ENCODE measurements around the gene CCDC3.
A peak's percentile ranks its signal among the peaks of the same experiment; 100 is the strongest.

The CCDC3 gene

GRCh38 chr10:12957081-12957480 lies 44.4 kb downstream of the CCDC3 start:
- Histone ChIP-seq H3K4me3 (ENCODE audit: severe bottlenecking) (no peak overlapping the region), H3K27me3 (ENCODE audit: insufficient read depth, poor library complexity, severe bottlenecking) (no peaks in the 10 kb centered on the region), H3K36me3 (ENCODE audit: low read depth) (no peaks in the 10 kb centered on the region), H3K9me3 (ENCODE audit: severe bottlenecking) (peaks cover 3% of the 10 kb centered on the region), H3K27ac (ENCODE audit: poor library complexity, severe bottlenecking) (no peak overlapping the region), H3K4me1 (ENCODE audit: insufficient read depth, poor library complexity, severe bottlenecking) (peaks cover 5% of the 10 kb centered on the region)
- ATAC-seq (ENCODE audit: low read depth) (no peak), DNase-seq (ENCODE audit: low spot score) (no peak)
- TF ChIP-seq CTCF (IDR thresholded peaks at IDR 0.05; ENCODE audit: poor library complexity, severe bottlenecking): no peak

- Histone ChIP-seq H3K36me3 (ENCODE audit: low read depth) (no peaks in the 10 kb centered on the region), H3K27me3 (ENCODE audit: insufficient read depth, poor library complexity, severe bottlenecking) (no peaks in the 10 kb centered on the region), H3K4me3 (ENCODE audit: severe bottlenecking) (no peak overlapping the region), H3K27ac (ENCODE audit: poor library complexity, severe bottlenecking) (no peak overlapping the region), H3K4me1 (ENCODE audit: insufficient read depth, poor library complexity, severe bottlenecking) (peaks cover 9% of the 10 kb centered on the region), H3K9me3 (ENCODE audit: severe bottlenecking) (peaks cover 3% of the 10 kb centered on the region)
- no peak for ATAC-seq (ENCODE audit: low read depth)
- DNase-seq (ENCODE audit: low spot score): no peak
- TF ChIP-seq CTCF (IDR thresholded peaks at IDR 0.05; ENCODE audit: poor library complexity, severe bottlenecking): no peak
These were observed 46.6 kb downstream of the CCDC3 start for GRCh38 chr10:12954866-12955265.

GRCh38 chr10:12950583-12951128 lies 50.9 kb downstream of the CCDC3 start:
- ATAC-seq (ENCODE audit: low read depth) (peak; percentile 68; the same call in 2 of the 3 replicates), DNase-seq (ENCODE audit: low spot score) (no peak)
- Histone ChIP-seq H3K27me3 (ENCODE audit: insufficient read depth, poor library complexity, severe bottlenecking) (no peaks in the 10 kb centered on the region), H3K4me1 (ENCODE audit: insufficient read depth, poor library complexity, severe bottlenecking) (peaks cover 9% of the 10 kb centered on the region), H3K36me3 (ENCODE audit: low read depth) (no peaks in the 10 kb centered on the region), H3K27ac (ENCODE audit: poor library complexity, severe bottlenecking) (no peak overlapping the region), H3K4me3 (ENCODE audit: severe bottlenecking) (no peak overlapping the region), H3K9me3 (ENCODE audit: severe bottlenecking) (peaks cover 3% of the 10 kb centered on the region)
- no peak for TF ChIP-seq CTCF (IDR thresholded peaks at IDR 0.05; ENCODE audit: poor library complexity, severe bottlenecking)

GRCh38 chr10:12949248-12949647 lies 52.3 kb downstream of the CCDC3 start:
- no peak for TF ChIP-seq CTCF (IDR thresholded peaks at IDR 0.05; ENCODE audit: poor library complexity, severe bottlenecking)
- no peak overlapping the region for H3K4me3 ChIP-seq (ENCODE audit: severe bottlenecking)
- H3K9me3 ChIP-seq (ENCODE audit: severe bottlenecking): peaks cover 2% of the 10 kb centered on the region
- ATAC-seq (ENCODE audit: low read depth): no peak
- no peaks in the 10 kb centered on the region for H3K27me3 ChIP-seq (ENCODE audit: insufficient read depth, poor library complexity, severe bottlenecking)
- H3K4me1 ChIP-seq (ENCODE audit: insufficient read depth, poor library complexity, severe bottlenecking): peaks cover 4% of the 10 kb centered on the region
- DNase-seq (ENCODE audit: low spot score): no peak
- no peaks in the 10 kb centered on the region for H3K36me3 ChIP-seq (ENCODE audit: low read depth)
- H3K27ac ChIP-seq (ENCODE audit: poor library complexity, severe bottlenecking): no peak overlapping the region

GRCh38 chr10:12947741-12948140 lies 53.8 kb downstream of the CCDC3 start:
- no peaks in the 10 kb centered on the region for H3K27me3 ChIP-seq (ENCODE audit: insufficient read depth, poor library complexity, severe bottlenecking)
- peaks cover 4% of the 10 kb centered on the region for H3K4me1 ChIP-seq (ENCODE audit: insufficient read depth, poor library complexity, severe bottlenecking)
- no peak for TF ChIP-seq CTCF (IDR thresholded peaks at IDR 0.05; ENCODE audit: poor library complexity, severe bottlenecking)
- H3K4me3 ChIP-seq (ENCODE audit: severe bottlenecking): no peak overlapping the region
- ATAC-seq (ENCODE audit: low read depth): no peak
- H3K9me3 ChIP-seq (ENCODE audit: severe bottlenecking): no peaks in the 10 kb centered on the region
- no peaks in the 10 kb centered on the region for H3K36me3 ChIP-seq (ENCODE audit: low read depth)
- DNase-seq (ENCODE audit: low spot score): no peak
- H3K27ac ChIP-seq (ENCODE audit: poor library complexity, severe bottlenecking): no peak overlapping the region

Data from RWPE2 (cell line).